HFF-Myc (cell line): ENCODE data around the gene SARNP.

Experiments
- DNase-seq: peaks from one replicate; pipeline ENCODE4 v3.0.0-alpha.2; 2011; ENCODE audit warnings: low read depth; ENCODE audit errors: extremely low read depth
- H3K4me3 ChIP-seq: replicated peaks from 2 replicates; pipeline ENCODE4 v1.5.1; 2011; ENCODE audit warnings: low read depth, mild to moderate bottlenecking, control low read depth, low read length
- TF ChIP-seq, protein P1 (sequence below): IDR thresholded peaks from 2 replicates; pipeline ENCODE4 v1.5.1; 2012; ENCODE audit warnings: mild to moderate bottlenecking, low read depth, low read length, control low read depth; ENCODE audit errors: missing control alignments

The SARNP gene

DNA sequence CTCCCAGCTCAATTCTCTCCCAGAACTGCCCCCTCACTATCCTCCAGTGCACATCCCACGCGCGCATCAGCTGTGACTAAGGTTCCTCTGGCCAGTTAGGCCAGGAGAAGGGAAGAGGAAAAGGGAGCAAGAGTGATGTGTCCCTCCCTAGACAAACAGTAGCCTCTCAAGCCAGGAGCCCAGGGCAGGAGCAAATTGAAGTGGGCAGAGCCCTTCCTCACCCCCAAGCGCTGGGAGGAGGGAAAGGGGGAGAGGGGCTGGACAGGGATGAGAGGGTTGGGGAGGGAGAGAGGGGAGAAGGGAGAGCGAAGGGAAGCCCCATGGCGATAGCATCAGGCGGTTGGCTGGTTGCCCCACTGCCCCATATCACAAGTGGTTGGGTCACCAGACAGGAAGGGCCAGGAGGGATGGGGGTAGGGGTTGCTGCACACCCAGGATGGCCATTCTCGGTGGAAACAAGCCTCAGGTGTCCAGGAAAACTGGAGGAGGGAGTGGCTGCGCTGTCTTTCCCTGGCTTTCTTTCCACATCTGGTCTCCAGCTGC lies 89.8 kb downstream of the SARNP start:
- no peak for DNase-seq
- TF ChIP-seq, protein P1, sequence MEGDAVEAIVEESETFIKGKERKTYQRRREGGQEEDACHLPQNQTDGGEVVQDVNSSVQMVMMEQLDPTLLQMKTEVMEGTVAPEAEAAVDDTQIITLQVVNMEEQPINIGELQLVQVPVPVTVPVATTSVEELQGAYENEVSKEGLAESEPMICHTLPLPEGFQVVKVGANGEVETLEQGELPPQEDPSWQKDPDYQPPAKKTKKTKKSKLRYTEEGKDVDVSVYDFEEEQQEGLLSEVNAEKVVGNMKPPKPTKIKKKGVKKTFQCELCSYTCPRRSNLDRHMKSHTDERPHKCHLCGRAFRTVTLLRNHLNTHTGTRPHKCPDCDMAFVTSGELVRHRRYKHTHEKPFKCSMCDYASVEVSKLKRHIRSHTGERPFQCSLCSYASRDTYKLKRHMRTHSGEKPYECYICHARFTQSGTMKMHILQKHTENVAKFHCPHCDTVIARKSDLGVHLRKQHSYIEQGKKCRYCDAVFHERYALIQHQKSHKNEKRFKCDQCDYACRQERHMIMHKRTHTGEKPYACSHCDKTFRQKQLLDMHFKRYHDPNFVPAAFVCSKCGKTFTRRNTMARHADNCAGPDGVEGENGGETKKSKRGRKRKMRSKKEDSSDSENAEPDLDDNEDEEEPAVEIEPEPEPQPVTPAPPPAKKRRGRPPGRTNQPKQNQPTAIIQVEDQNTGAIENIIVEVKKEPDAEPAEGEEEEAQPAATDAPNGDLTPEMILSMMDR: no peak
- peak overlapping the region; percentile 70 for H3K4me3 ChIP-seq

DNA sequence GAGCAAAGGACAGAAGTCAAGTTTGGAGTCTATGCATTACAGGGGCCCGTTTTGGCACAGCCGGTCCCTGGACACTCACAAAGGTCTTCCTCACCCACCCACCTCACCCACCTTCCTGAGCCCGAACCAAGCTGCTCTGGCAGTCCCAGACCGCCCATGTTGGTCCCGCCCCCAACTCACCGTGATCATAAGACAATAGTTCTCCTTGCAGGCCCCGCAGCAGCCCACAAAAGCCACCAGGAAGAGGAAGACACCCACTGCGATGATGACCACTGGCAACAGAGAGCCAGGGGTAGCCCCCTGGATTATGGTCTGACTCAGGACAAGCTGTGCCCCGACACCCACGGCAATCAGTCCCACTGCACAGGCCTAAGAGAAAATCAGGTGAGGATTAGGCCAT lies 90.6 kb downstream of the SARNP start:
- TF ChIP-seq, protein P1: no peak
- DNase-seq: no peak
- H3K4me3 ChIP-seq: peak overlapping the region; percentile 70

DNA sequence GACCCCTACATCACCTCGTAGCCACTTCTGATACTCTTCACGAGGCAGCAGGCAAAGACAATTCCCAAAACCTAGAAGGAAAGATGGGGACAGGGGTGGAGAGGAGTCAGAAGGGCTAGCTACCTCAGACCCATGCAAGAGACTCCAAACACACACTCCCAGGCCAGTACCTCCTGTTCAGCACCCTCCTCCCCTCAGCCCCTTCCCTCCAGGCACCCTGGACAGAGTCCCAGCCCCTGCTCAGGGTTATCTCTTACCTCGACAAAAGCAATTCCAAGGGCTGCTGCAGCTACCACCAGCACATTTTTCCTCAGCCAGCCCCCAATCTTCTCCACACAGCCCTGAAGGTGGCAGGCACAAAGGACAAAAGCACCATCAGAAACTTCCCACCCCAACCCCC lies 92.0 kb downstream of the SARNP start:
- TF ChIP-seq, protein P1: no peak
- DNase-seq: no peak
- H3K4me3 ChIP-seq: no peak overlapping the region

DNA sequence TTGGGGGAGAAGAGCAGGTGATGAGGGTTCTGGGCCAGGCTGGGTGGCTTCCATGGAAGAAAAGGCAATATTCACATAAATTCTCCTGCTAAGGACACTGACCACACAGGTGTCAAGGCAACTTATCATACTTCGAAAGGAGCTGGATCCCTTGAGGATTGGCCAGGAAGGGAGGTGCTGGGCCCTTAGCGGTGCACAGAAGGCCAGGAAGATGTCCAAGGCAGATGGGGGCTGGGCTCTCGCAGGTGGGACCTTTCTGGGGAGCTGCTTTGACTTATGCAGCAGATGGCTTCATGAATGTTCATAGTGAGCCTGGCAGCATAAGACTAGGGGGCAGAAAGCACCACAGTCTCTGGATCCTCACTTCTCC lies 92.6 kb downstream of the SARNP start:
- H3K4me3 ChIP-seq: no peak overlapping the region
- TF ChIP-seq, protein P1: no peak
- DNase-seq: no peak

DNA sequence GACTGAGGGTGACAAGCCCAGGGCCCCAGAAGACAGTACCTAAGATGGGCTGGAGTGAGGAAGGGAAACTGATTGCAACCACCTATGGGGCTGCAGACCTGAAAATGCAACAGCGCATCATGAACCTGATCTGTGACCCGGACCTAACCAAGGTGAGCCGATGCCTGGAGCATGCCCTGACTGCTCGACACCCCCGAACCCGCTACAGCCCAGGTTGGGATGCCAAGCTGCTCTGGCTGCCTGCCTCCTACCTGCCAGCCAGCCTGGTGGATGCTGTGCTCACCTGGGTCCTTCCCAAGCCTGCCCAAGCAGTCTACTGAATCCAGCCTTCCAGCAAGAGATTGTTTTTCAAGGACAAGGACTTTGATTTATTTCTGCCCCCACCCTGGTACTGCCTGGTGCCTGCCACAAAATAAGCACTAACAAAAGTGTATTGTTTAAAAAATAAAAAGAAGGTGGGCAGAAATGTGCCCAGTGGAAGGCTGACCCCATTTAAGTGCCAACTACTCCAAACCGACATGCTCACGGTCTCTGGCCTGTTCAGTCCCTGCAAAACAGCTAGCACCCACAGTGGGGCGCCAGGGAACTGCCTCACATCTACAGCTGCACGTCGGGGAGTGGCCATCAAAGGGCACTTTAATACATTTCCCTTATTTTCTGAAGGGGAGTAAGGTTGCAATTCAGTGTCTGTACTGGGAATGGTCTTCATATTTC lies 93.1 kb downstream of the SARNP start:
- TF ChIP-seq, protein P1: peak; percentile 69
- DNase-seq: no peak
- no peak overlapping the region for H3K4me3 ChIP-seq

DNA sequence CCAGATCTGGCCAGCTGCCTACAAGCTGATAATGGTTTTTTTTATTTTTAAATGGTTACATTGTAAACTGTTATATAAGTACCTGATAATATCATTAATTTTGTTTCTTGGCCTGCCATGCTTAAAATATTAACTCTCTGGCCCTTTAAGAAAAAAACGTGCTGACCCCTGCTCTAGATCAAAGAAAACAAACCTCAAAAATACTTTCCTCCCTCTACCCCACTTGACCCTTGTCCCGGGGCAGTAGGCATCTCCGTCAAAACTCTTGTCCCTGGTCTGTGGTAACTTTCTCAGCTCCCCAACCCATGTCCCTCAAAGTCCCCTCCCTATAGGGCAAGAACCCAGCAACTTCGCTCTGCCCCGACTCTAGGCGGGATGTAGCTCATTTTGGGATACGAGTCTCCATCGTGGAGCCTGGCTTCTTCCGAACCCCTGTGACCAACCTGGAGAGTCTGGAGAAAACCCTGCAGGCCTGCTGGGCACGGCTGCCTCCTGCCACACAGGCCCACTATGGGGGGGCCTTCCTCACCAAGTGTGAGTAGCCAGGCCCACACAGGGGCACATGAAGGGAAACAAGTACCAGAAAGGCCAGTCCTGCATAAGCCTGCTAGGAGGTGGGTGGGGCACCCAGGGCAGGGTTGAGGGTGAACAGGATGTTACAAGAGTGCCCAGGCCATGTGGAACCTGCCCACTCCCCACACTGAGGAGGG lies 93.9 kb downstream of the SARNP start:
- no peak overlapping the region for H3K4me3 ChIP-seq
- TF ChIP-seq, protein P1: no peak
- no peak for DNase-seq

DNA sequence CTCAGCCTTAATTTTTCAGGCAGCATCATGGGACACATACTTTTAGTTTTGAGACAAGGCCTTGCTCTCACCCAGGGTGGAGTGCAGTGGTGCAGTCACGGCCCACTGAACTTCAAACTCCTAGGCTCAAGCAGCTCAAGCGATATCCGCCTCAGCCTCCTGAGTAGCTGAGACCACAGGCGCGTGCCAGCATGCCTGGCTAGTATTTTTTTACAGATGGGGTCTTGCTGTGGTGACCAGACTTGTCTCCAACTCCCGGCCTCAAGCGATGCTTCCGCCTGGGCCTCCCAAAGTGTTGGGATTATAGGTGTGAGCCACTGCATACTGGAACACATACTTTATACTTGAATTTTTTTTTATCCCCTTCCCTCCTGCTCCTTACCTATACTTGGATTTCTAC lies 94.6 kb downstream of the SARNP start:
- no peak overlapping the region for H3K4me3 ChIP-seq
- TF ChIP-seq, protein P1: no peak
- no peak for DNase-seq
